ENCODE measurements around the gene LRP1-AS. TPM values are rescaled to one million over a fixed set of nuclear protein-coding genes. Genes with fewer than 3 reads are reported as not detected.

Gene LRP1-AS
- polyA plus RNA-seq, 1 donor (not counting 4 experiments of a cell fraction or from before 2014, with no cell fraction given), result not detected

- peaks cover 18% of the 10 kb centered on the region for H3K4me1 ChIP-seq (ENCODE audit: control insufficient read depth, extremely low read depth, insufficient read depth, low read length)
- FAIRE-seq, result no peak
Measured at GRCh38 chr12:57154804-57155434, 7.5 kb upstream of the LRP1-AS start.

GRCh38 chr12:57154076-57154475 is 6.7 kb upstream of the LRP1-AS start:
- dilution Hi-C loops (cut with MboI; ENCODE audit: extremely low pct_ligation_motif_present, low sequenced_read_pairs), result no loop called here
- TF ChIP-seq EZH2 (IDR thresholded peaks at IDR 0.05; ENCODE audit: low read length) (no peak), CTCF (optimal IDR thresholded peaks at IDR 0.05 in 1 of 3, IDR thresholded peaks at IDR 0.05 in 1 of 3, conservative IDR thresholded peaks at IDR 0.05 in 1 of 3; ENCODE audit: extremely low read depth in 1 of 3, insufficient read depth in 2 of 3, low read length in 3 of 3) (no peak)
- Histone ChIP-seq H3K9ac (ENCODE audit: control insufficient read depth, extremely low read depth, insufficient read depth, low read length) (no peak overlapping the region), H3K79me2 (ENCODE audit: control insufficient read depth, insufficient read depth, low read length) (no peaks in the 10 kb centered on the region), H3K4me1 (ENCODE audit: control insufficient read depth, extremely low read depth, insufficient read depth, low read length) (peaks cover 18% of the 10 kb centered on the region), H3K27me3 (ENCODE audit: control insufficient read depth, extremely low read depth, insufficient read depth, low read length) (no peaks in the 10 kb centered on the region), H3K36me3 (ENCODE audit: control insufficient read depth in 2 of 2, extremely low read depth in 1 of 2, insufficient read depth in 2 of 2, low read length in 2 of 2) (peaks cover 0 to 21% of the 10 kb centered on the region in 2 experiments), H3K9me1 (ENCODE audit: control insufficient read depth, extremely low read depth, insufficient read depth, low read length) (no peaks in the 10 kb centered on the region), H3K4me2 (ENCODE audit: control insufficient read depth, extremely low read depth, insufficient read depth, low read depth, low read length) (no peak overlapping the region), H2AFZ (ENCODE audit: control insufficient read depth, low read length) (no peak overlapping the region), H3K4me3 (ENCODE audit: control insufficient read depth in 2 of 3, extremely low read depth in 1 of 3, insufficient read depth in 2 of 3, low read depth in 1 of 3, low read length in 3 of 3) (no peak overlapping the region), H3K27ac (ENCODE audit: control insufficient read depth, insufficient read depth, low read length) (no peak overlapping the region), H3K9me3 (ENCODE audit: control insufficient read depth, low read depth, low read length) (no peaks in the 10 kb centered on the region), H4K20me1 (ENCODE audit: control insufficient read depth, extremely low read depth, insufficient read depth, low read length) (no peaks in the 10 kb centered on the region)
- no peak for FAIRE-seq
- DNase-seq (ENCODE audit: low read depth, low spot score), result no peak

More at GRCh38 chr12:57154804-57155434, 7.5 kb upstream of the LRP1-AS start:
- Histone ChIP-seq H2AFZ (ENCODE audit: control insufficient read depth, low read length) (no peak overlapping the region), H3K4me2 (ENCODE audit: control insufficient read depth, extremely low read depth, insufficient read depth, low read depth, low read length) (no peak overlapping the region), H3K9me1 (ENCODE audit: control insufficient read depth, extremely low read depth, insufficient read depth, low read length) (no peaks in the 10 kb centered on the region), H3K27ac (ENCODE audit: control insufficient read depth, insufficient read depth, low read length) (no peak overlapping the region), H3K4me3 (ENCODE audit: control insufficient read depth in 2 of 3, extremely low read depth in 1 of 3, insufficient read depth in 2 of 3, low read depth in 1 of 3, low read length in 3 of 3) (no peak overlapping the region), H3K36me3 (ENCODE audit: control insufficient read depth in 2 of 2, extremely low read depth in 1 of 2, insufficient read depth in 2 of 2, low read length in 2 of 2) (peaks cover 0 to 20% of the 10 kb centered on the region in 2 experiments), H4K20me1 (ENCODE audit: control insufficient read depth, extremely low read depth, insufficient read depth, low read length) (no peaks in the 10 kb centered on the region), H3K27me3 (ENCODE audit: control insufficient read depth, extremely low read depth, insufficient read depth, low read length) (no peaks in the 10 kb centered on the region), H3K79me2 (ENCODE audit: control insufficient read depth, insufficient read depth, low read length) (no peaks in the 10 kb centered on the region), H3K9me3 (ENCODE audit: control insufficient read depth, low read depth, low read length) (no peaks in the 10 kb centered on the region), H3K9ac (ENCODE audit: control insufficient read depth, extremely low read depth, insufficient read depth, low read length) (no peak overlapping the region)
- dilution Hi-C loops (cut with MboI; ENCODE audit: extremely low pct_ligation_motif_present, low sequenced_read_pairs), result no loop called here
- DNase-seq (ENCODE audit: low read depth, low spot score), result no peak
- TF ChIP-seq EZH2 (IDR thresholded peaks at IDR 0.05; ENCODE audit: low read length) (no peak), CTCF (optimal IDR thresholded peaks at IDR 0.05 in 1 of 3, IDR thresholded peaks at IDR 0.05 in 1 of 3, conservative IDR thresholded peaks at IDR 0.05 in 1 of 3; ENCODE audit: extremely low read depth in 1 of 3, insufficient read depth in 2 of 3, low read length in 3 of 3) (no peak)

Measured in keratinocyte (primary cell).